Astrocyte of the cerebellum (primary cell): ENCODE data around the gene LTA4H.

Experiments
- DNase-seq: peaks from one replicate; pipeline ENCODE4 v3.0.0-alpha.2; 2011; ENCODE audit warnings: low read depth
- H3K4me3 ChIP-seq: 2 replicates; pipeline ENCODE4 v1.5.1; 2011; ENCODE audit warnings: mild to moderate bottlenecking, low read depth, low read length, moderate library complexity
- CTCF ChIP-seq: IDR thresholded peaks from 2 replicates; pipeline ENCODE4 v1.5.1; 2012; ENCODE audit warnings: low read length, low read depth, moderate library complexity, mild to moderate bottlenecking; ENCODE audit errors: missing control alignments
- in situ Hi-C: cut with HindIII; loops from 2 replicates; pipeline ENCODE4 v1.10.0; 2017; ENCODE audit warnings: low sequenced_read_pairs

LTA4H gene

DNA sequence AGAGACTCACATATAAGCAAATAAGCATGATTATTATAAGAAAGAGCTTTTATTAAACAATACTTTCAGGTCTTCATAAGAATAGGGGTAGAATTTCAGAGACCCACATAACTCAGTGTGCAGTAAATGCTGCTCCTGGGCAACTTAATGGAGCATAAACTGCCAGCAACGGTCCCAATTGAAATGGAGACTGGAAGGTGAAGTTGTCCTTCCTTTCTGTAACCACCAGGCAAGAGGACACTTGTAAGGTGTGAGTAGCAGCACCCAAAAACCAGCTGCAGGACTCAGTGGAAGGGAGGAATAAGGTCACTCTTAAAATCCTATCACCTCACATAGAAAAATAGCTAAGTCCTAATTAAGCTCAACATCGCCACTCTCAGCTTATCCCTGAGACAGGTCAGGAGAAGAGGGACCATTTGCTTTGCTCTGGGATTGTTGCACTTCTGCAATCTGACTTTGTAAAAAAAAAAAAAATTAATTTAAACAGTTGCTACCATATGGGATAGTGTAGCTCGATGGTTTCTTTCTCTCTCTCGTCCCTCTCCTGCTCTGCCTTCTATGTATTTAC is 22.7 kb upstream of the LTA4H start:
- no peak for DNase-seq
- in situ Hi-C loops: loop anchor here (25.0 kb wide), 1 partner anchor 154 kb away; no protein-coding TSS in a partner anchor
- TF ChIP-seq CTCF: no peak
- H3K4me3 ChIP-seq: no peak overlapping the region

DNA sequence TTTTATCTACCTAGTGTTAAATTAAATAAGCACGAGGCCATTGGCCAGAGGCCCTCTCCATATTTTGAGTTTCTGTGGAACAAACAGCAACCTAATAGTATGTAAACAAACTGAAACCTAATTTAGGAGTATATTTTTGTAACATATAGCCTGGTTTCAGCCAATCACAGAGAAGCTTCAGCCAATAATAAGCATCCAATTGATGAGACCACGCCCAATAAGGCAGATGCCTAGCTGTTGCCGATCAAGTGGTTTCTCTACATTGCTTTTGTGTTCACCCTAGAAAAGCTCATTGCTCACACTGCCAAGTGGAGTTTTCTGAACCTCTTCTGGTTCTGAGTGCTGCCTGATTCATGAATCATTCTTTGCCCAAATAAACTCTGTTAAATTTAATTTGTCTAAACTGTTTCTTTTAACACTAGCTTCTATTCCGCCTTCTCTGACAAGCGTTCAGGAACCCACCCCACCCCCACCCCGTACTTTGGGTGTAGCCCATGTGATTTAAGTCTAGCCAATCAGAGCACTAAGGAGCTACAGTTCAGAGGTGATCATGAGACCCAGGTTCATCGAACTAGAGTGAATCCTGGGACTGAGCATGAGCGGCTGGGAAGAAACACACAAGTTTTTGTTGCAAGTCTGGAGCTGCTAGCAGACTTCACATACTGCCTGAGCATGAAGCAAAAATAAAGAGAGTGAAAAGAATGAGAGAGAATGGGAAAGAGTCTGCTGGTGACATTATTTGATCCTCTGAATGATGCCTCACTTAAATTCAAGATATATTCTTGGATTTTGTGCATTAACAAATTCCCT is 21.5 kb upstream of the LTA4H start:
- in situ Hi-C loops: loop anchor here (25.0 kb wide), 1 partner anchor 155 kb away; no protein-coding TSS in a partner anchor
- no peak for DNase-seq
- no peak for TF ChIP-seq CTCF
- no peak overlapping the region for H3K4me3 ChIP-seq

DNA sequence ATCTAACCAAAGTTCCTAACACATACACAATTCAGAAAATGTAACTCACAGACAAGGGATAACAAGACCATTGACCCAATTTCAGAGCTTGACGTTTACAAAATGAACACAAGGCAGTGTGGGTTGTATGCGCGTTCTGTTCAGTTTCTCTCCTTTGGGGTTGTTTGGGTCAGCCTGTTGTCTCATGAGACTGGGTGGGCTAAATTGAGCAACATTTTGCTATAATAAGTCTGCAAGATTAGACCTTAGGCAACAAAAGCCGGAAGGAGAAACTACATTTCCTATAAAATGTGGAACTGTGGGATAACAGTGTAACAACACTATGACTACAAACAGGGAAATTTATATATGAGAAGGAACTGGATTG is 18.8 kb upstream of the LTA4H start:
- in situ Hi-C loops: loop anchor here (25.0 kb wide), 1 partner anchor 158 kb away; no protein-coding TSS in a partner anchor
- TF ChIP-seq CTCF: no peak
- no peak for DNase-seq
- no peak overlapping the region for H3K4me3 ChIP-seq

DNA sequence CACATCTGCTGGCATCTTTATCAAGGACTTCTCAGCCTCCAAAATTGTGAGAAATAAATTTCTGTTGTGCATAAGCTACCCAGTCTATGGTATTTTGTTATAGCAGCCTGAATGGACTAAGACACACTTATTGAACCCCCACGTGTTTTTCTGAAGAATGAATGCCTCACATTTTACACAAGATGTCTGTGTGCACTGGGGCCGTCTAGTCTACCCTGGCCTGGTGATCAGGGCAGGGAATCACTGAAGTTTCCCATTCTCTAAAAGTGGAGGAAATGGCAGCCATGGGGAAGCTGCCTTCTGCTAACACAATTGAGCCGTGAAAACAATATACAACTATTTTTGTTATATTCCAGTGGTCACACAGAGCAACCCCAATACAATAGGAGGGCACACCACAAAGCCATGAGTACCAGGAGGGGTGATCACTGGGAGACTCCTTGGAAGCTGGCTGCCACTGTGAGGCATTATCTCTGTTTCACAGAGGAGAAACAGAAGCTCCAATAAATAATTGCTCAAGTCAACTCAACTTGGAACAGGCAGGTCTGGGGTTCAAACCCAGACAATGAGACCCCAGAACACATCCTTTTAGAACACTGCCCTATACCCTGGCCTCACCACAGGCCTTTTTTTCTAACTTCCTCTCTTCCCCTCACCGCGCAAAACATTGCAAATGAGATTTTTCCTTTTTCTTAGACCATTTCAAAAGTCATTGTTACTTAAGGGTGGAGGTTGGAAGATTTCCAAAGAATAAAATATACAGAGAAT is 18.3 kb upstream of the LTA4H start:
- TF ChIP-seq CTCF: no peak
- in situ Hi-C loops: loop anchor here (25.0 kb wide), 1 partner anchor 159 kb away; no protein-coding TSS in a partner anchor
- H3K4me3 ChIP-seq: no peak overlapping the region
- DNase-seq: no peak

- TF ChIP-seq CTCF: no peak
- no peak for DNase-seq
- in situ Hi-C loops: loop anchor here (25.0 kb wide), 1 partner anchor 160 kb away; no protein-coding TSS in a partner anchor
- no peak overlapping the region for H3K4me3 ChIP-seq
Measured at GRCh38 chr12:96051756-96052485, 16.5 kb upstream of the LTA4H start.

- no peak for TF ChIP-seq CTCF
- no peak for DNase-seq
- no peak overlapping the region for H3K4me3 ChIP-seq
- in situ Hi-C loops: loop anchor here (25.0 kb wide), 1 partner anchor 162 kb away; no protein-coding TSS in a partner anchor
Measured at GRCh38 chr12:96050139-96050538, 14.8 kb upstream of the LTA4H start.
